Measurements from ENCODE around the gene GAS2. TPM values are rescaled to one million over a fixed set of nuclear protein-coding genes. Genes with fewer than 3 reads are reported as not detected.
A peak's percentile ranks its signal among the peaks of the same experiment; 100 is the strongest.

The GAS2 gene
- total RNA-seq, result 10 to 100 TPM in 2 of 4 donors, 1 to 10 TPM in 2; 6.6 to 12.3 (median 9.8) TPM
- polyA plus RNA-seq, result 1.9 TPM
- long read RNA-seq, donor 1, partial matches to known transcripts, result 2 of 8 reads
- long read RNA-seq, donor 1, other reads (novel, unspliced or antisense), result 2 of 8 reads
- long read RNA-seq, donor 2, partial matches to known transcripts, result 0 of 3 reads
- long read RNA-seq, donor 2, other reads (novel, unspliced or antisense), result 1 of 3 reads
- long read RNA-seq, donor 3, partial matches to known transcripts, result 0 of 6 reads
- long read RNA-seq, donor 3, other reads (novel, unspliced or antisense), result 2 of 6 reads
- long read RNA-seq, donor 4, partial matches to known transcripts, result 0 of 2 reads
- long read RNA-seq, donor 4, other reads (novel, unspliced or antisense), result 0 of 2 reads

GRCh38 chr11:22666325-22666687 lies at the start of gene GAS2:
GAS2 (plus strand) TSS chr11:22666611; CDS start chr11:22674870, 8,259 bp downstream.
- WGBS, result 2% methylated on average over 8 of the region's 8 CpGs
- Histone ChIP-seq H3K9me3 (ENCODE audit: control insufficient read depth, low read length) (no peaks in the 10 kb centered on the region), H3K4me1 (ENCODE audit: control insufficient read depth, insufficient read depth, low read length) (no peaks in the 10 kb centered on the region), H3K27ac (ENCODE audit: low read length) (peak within 1 kb of the TSS; percentile 55), H3K4me3 (ENCODE audit: low read length) (peak within 1 kb of the TSS; percentile 44), H3K27me3 (ENCODE audit: control insufficient read depth, insufficient read depth) (no peaks in the 10 kb centered on the region)
- intact Hi-C loops (cut with DNase I), result no loop called here
- peak in 2 of 3 donors; percentile 40 to 60 for DNase-seq
- peak; percentile 9 to 35 for ATAC-seq

GRCh38 chr11:22617868-22618267 lies 48.5 kb upstream of the GAS2 start:
- WGBS, result 89% methylated on average over 5 of the region's 5 CpGs
- no peak for DNase-seq
- H3K27me3 ChIP-seq (ENCODE audit: control insufficient read depth, insufficient read depth), result no peaks in the 10 kb centered on the region

GRCh38 chr11:22624742-22625447 lies 41.5 kb upstream of the GAS2 start:
- ATAC-seq (peak; percentile 81 to 82), DNase-seq (peak in 2 of 3 donors; percentile 57 to 80)
- H3K27me3 ChIP-seq (ENCODE audit: control insufficient read depth, insufficient read depth), result no peaks in the 10 kb centered on the region
- H3K4me1 ChIP-seq (ENCODE audit: control insufficient read depth, insufficient read depth, low read length), result peaks cover 2% of the 10 kb centered on the region
- 4% methylated on average over 31 of the region's 31 CpGs for WGBS
- intact Hi-C loops (cut with DNase I), result no loop called here
- H3K4me3 ChIP-seq (ENCODE audit: low read length), result peak overlapping the region; percentile 78
- H3K27ac ChIP-seq (ENCODE audit: low read length), result peak overlapping the region; percentile 97
- H3K9me3 ChIP-seq (ENCODE audit: control insufficient read depth, low read length), result no peaks in the 10 kb centered on the region

More at GRCh38 chr11:22617868-22618267, 48.5 kb upstream of the GAS2 start:
- no peak overlapping the region for H3K4me3 ChIP-seq (ENCODE audit: low read length)
- no peak overlapping the region for H3K27ac ChIP-seq (ENCODE audit: low read length)
- intact Hi-C loops (cut with DNase I), result no loop called here
- ATAC-seq, result no peak
- no peaks in the 10 kb centered on the region for H3K4me1 ChIP-seq (ENCODE audit: control insufficient read depth, insufficient read depth, low read length)
- H3K9me3 ChIP-seq (ENCODE audit: control insufficient read depth, low read length), result no peaks in the 10 kb centered on the region

GRCh38 chr11:22625448-22626287 lies 40.7 kb upstream of the GAS2 start, which contains the start of gene FANCF:
FANCF (minus strand) TSS chr11:22625823; CDS start chr11:22625810, 13 bp downstream.
- ATAC-seq, result peak; percentile 100
- peak; percentile 91 to 95 (median 94) for DNase-seq
- intact Hi-C loops (cut with DNase I), result no loop called here
- no peaks in the 10 kb centered on the region for H3K9me3 ChIP-seq (ENCODE audit: control insufficient read depth, low read length)
- H3K27ac ChIP-seq (ENCODE audit: low read length), result peak within 1 kb of the TSS; percentile 97
- H3K4me3 ChIP-seq (ENCODE audit: low read length), result peak within 1 kb of the TSS; percentile 78
- under 1% methylated on average over 55 of the region's 55 CpGs for WGBS
- no peaks in the 10 kb centered on the region for H3K27me3 ChIP-seq (ENCODE audit: control insufficient read depth, insufficient read depth)
- H3K4me1 ChIP-seq (ENCODE audit: control insufficient read depth, insufficient read depth, low read length), result peaks cover 2% of the 10 kb centered on the region

GRCh38 chr11:22626573-22627239 lies 39.7 kb upstream of the GAS2 start:
- no peak for ATAC-seq
- Histone ChIP-seq H3K27me3 (ENCODE audit: control insufficient read depth, insufficient read depth) (no peaks in the 10 kb centered on the region), H3K4me1 (ENCODE audit: control insufficient read depth, insufficient read depth, low read length) (peaks cover 2% of the 10 kb centered on the region), H3K4me3 (ENCODE audit: low read length) (no peak overlapping the region), H3K9me3 (ENCODE audit: control insufficient read depth, low read length) (no peaks in the 10 kb centered on the region), H3K27ac (ENCODE audit: low read length) (no peak overlapping the region)
- intact Hi-C loops (cut with DNase I), result no loop called here
- no peak for DNase-seq
- WGBS, result 95% methylated on average over 14 of the region's 14 CpGs

GRCh38 chr11:22627421-22627820 lies 39.0 kb upstream of the GAS2 start:
- Histone ChIP-seq H3K4me1 (ENCODE audit: control insufficient read depth, insufficient read depth, low read length) (peaks cover 2% of the 10 kb centered on the region), H3K4me3 (ENCODE audit: low read length) (no peak overlapping the region), H3K27ac (ENCODE audit: low read length) (no peak overlapping the region), H3K27me3 (ENCODE audit: control insufficient read depth, insufficient read depth) (no peaks in the 10 kb centered on the region), H3K9me3 (ENCODE audit: control insufficient read depth, low read length) (no peaks in the 10 kb centered on the region)
- 97% methylated on average over 6 of the region's 6 CpGs for WGBS
- DNase-seq (no peak), ATAC-seq (no peak)
- intact Hi-C loops (cut with DNase I), result no loop called here

GRCh38 chr11:22633354-22633902 lies 33.0 kb upstream of the GAS2 start:
- Histone ChIP-seq H3K27ac (ENCODE audit: low read length) (no peak overlapping the region), H3K4me3 (ENCODE audit: low read length) (no peak overlapping the region), H3K27me3 (ENCODE audit: control insufficient read depth, insufficient read depth) (no peaks in the 10 kb centered on the region), H3K9me3 (ENCODE audit: control insufficient read depth, low read length) (no peaks in the 10 kb centered on the region), H3K4me1 (ENCODE audit: control insufficient read depth, insufficient read depth, low read length) (peaks cover 4% of the 10 kb centered on the region)
- ATAC-seq (no peak), DNase-seq (no peak)
- intact Hi-C loops (cut with DNase I), result no loop called here

- 72% methylated on average over 3 of the region's 3 CpGs for WGBS
- Histone ChIP-seq H3K4me1 (ENCODE audit: control insufficient read depth, insufficient read depth, low read length) (peaks cover 4% of the 10 kb centered on the region), H3K27me3 (ENCODE audit: control insufficient read depth, insufficient read depth) (no peaks in the 10 kb centered on the region), H3K9me3 (ENCODE audit: control insufficient read depth, low read length) (no peaks in the 10 kb centered on the region), H3K4me3 (ENCODE audit: low read length) (no peak overlapping the region), H3K27ac (ENCODE audit: low read length) (no peak overlapping the region)
- intact Hi-C loops (cut with DNase I), result no loop called here
- ATAC-seq (no peak), DNase-seq (peak in 2 of 3 donors; percentile 50 to 59)
These were observed 31.3 kb upstream of the GAS2 start for GRCh38 chr11:22634897-22635629.

- no peaks in the 10 kb centered on the region for H3K27me3 ChIP-seq (ENCODE audit: control insufficient read depth, insufficient read depth)
- H3K9me3 ChIP-seq (ENCODE audit: control insufficient read depth, low read length), result no peaks in the 10 kb centered on the region
- no peak overlapping the region for H3K4me3 ChIP-seq (ENCODE audit: low read length)
- H3K4me1 ChIP-seq (ENCODE audit: control insufficient read depth, insufficient read depth, low read length), result peaks cover 4% of the 10 kb centered on the region
- ATAC-seq, result no peak
- DNase-seq, result no peak
- WGBS, result 0% methylated on average over 1 of the region's 1 CpG
- H3K27ac ChIP-seq (ENCODE audit: low read length), result no peak overlapping the region
- intact Hi-C loops (cut with DNase I), result no loop called here
These were observed 30.7 kb upstream of the GAS2 start for GRCh38 chr11:22635689-22636088.

GRCh38 chr11:22640862-22641261 lies 25.5 kb upstream of the GAS2 start:
- ATAC-seq (no peak), DNase-seq (no peak)
- Histone ChIP-seq H3K9me3 (ENCODE audit: control insufficient read depth, low read length) (no peaks in the 10 kb centered on the region), H3K27me3 (ENCODE audit: control insufficient read depth, insufficient read depth) (no peaks in the 10 kb centered on the region), H3K27ac (ENCODE audit: low read length) (no peak overlapping the region), H3K4me3 (ENCODE audit: low read length) (no peak overlapping the region), H3K4me1 (ENCODE audit: control insufficient read depth, insufficient read depth, low read length) (no peaks in the 10 kb centered on the region)
- 89% methylated on average over 2 of the region's 2 CpGs for WGBS
- intact Hi-C loops (cut with DNase I), result no loop called here
